Measurements from ENCODE around the gene PTGDS.

GRCh38 chr9:136981588-136982231 is 4.4 kb downstream of the PTGDS start:
- TF ChIP-seq CTCF (IDR thresholded peaks at IDR 0.05 in 2 of 3, conservative IDR thresholded peaks at IDR 0.05 in 1 of 3; ENCODE audit: insufficient read depth in 2 of 3, low read depth in 1 of 3, low read length in 3 of 3) = no peak
- TF ChIP-seq KAT8 (IDR thresholded peaks at IDR 0.05; ENCODE audit: low read depth) = no peak
- no peak for TF ChIP-seq JUND (IDR thresholded peaks at IDR 0.05; ENCODE audit: borderline replicate concordance, low read depth, low read length)
- no peak for TF ChIP-seq JUND (tag; IDR thresholded peaks at IDR 0.05; ENCODE audit: borderline replicate concordance, low read depth, low read length)
- TF ChIP-seq EZH2 (IDR thresholded peaks at IDR 0.05; ENCODE audit: borderline replicate concordance, low read depth, low read length) = no peak
- TF ChIP-seq KDM4B (IDR thresholded peaks at IDR 0.05; ENCODE audit: borderline replicate concordance in 2 of 2, low read depth in 1 of 2) = no peak
- TF ChIP-seq MYC (IDR thresholded peaks at IDR 0.05; ENCODE audit: low read depth, low read length) = no peak
- TF ChIP-seq MYC (CRISPR knock-in tag; IDR thresholded peaks at IDR 0.05; ENCODE audit: borderline replicate concordance, low read depth) = no peak
- TF ChIP-seq HNRNPH1 (optimal IDR thresholded peaks at IDR 0.05; ENCODE audit: low read depth, low read length) = no peak
- no peak for TF ChIP-seq ZNF23 (CRISPR knock-in tag; IDR thresholded peaks at IDR 0.05)
- TF ChIP-seq, protein P1, sequence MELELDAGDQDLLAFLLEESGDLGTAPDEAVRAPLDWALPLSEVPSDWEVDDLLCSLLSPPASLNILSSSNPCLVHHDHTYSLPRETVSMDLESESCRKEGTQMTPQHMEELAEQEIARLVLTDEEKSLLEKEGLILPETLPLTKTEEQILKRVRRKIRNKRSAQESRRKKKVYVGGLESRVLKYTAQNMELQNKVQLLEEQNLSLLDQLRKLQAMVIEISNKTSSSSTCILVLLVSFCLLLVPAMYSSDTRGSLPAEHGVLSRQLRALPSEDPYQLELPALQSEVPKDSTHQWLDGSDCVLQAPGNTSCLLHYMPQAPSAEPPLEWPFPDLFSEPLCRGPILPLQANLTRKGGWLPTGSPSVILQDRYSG (tag; conservative IDR thresholded peaks at IDR 0.05; ENCODE audit: low read depth) = no peak
- no peak for TF ChIP-seq JUNB (CRISPR knock-in tag; conservative IDR thresholded peaks at IDR 0.05)
- TF ChIP-seq E2F5 (CRISPR knock-in tag; IDR thresholded peaks at IDR 0.05) = no peak
- no peak for TF ChIP-seq EGR1 (conservative IDR thresholded peaks at IDR 0.05)
